ENCODE results near the gene NKX1-2.

DNA sequence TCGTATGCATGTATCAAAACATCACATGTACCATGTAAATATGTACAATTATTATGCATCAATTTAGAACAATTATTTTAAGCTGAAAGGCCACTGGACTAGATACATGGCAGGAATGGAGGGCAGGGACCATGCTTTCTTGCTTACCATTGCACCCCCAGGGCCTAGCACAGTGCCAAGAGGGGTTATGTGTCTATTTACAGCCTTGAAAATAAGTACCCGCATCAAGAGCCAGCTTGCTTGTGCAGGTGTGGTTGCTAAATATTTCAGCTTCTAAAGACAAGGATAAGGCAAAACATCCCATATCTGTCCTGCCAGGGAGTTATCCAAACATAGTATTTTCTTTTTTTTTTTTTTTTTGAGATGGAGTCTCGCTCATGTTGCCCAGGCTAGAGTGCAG lies 16.4 kb downstream of the NKX1-2 start:
- TF ChIP-seq, protein P1, sequence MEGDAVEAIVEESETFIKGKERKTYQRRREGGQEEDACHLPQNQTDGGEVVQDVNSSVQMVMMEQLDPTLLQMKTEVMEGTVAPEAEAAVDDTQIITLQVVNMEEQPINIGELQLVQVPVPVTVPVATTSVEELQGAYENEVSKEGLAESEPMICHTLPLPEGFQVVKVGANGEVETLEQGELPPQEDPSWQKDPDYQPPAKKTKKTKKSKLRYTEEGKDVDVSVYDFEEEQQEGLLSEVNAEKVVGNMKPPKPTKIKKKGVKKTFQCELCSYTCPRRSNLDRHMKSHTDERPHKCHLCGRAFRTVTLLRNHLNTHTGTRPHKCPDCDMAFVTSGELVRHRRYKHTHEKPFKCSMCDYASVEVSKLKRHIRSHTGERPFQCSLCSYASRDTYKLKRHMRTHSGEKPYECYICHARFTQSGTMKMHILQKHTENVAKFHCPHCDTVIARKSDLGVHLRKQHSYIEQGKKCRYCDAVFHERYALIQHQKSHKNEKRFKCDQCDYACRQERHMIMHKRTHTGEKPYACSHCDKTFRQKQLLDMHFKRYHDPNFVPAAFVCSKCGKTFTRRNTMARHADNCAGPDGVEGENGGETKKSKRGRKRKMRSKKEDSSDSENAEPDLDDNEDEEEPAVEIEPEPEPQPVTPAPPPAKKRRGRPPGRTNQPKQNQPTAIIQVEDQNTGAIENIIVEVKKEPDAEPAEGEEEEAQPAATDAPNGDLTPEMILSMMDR (IDR thresholded peaks at IDR 0.05), result no peak
- TF ChIP-seq POLR2A (IDR thresholded peaks at IDR 0.05) (no peak), POLR2AphosphoS5 (IDR thresholded peaks at IDR 0.05) (no peak)

Data from breast epithelium (tissue), 3 donors.